ENCODE data around the gene MEGF6.

DNA sequence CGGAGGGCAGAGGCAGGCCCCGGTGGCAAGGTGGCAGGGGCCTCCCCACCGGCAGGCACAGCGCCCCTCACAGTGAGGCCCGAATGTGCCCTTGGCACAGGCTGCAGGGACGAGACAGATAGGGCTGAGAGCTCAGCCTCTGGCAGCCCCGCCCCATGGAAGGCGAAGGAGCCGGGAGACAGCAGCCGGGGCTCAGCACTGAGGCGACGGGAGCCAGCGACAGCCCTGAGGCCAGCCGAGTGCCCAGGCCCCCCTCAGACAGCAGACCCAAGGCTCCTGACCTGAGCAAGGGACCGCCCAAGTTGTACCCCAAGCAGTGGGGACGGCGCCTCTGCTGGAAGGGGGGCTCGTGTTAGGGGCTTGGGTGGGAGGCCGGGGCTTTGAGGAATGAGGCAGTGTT is 113.8 kb downstream of the MEGF6 start:
- TF ChIP-seq, protein P1, sequence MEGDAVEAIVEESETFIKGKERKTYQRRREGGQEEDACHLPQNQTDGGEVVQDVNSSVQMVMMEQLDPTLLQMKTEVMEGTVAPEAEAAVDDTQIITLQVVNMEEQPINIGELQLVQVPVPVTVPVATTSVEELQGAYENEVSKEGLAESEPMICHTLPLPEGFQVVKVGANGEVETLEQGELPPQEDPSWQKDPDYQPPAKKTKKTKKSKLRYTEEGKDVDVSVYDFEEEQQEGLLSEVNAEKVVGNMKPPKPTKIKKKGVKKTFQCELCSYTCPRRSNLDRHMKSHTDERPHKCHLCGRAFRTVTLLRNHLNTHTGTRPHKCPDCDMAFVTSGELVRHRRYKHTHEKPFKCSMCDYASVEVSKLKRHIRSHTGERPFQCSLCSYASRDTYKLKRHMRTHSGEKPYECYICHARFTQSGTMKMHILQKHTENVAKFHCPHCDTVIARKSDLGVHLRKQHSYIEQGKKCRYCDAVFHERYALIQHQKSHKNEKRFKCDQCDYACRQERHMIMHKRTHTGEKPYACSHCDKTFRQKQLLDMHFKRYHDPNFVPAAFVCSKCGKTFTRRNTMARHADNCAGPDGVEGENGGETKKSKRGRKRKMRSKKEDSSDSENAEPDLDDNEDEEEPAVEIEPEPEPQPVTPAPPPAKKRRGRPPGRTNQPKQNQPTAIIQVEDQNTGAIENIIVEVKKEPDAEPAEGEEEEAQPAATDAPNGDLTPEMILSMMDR (IDR thresholded peaks at IDR 0.05) = no peak
- TF ChIP-seq EZH2 (IDR thresholded peaks at IDR 0.05; ENCODE audit: borderline replicate concordance, insufficient read depth, low read depth, low read length, poor library complexity, severe bottlenecking) = no peak
